GM18907 (cell line): ENCODE results near the gene RPRD2.
A peak's percentile ranks its signal among the peaks of the same experiment; 100 is the strongest.
"Not testable (repeated sequence)": the region's sequence is repeated elsewhere in the genome, so short reads cannot be mapped to it uniquely, and the experiment has no call there.

ENCODE experiments used
- ATAC-seq: cut with Tn5 transposase; IDR thresholded peaks from one replicate; pipeline ENCODE4 v1.9.1; 2021; ENCODE audit warnings: mild to moderate bottlenecking, moderate library complexity; ENCODE audit not compliant: unreplicated experiment

The RPRD2 gene

GRCh38 chr1:150363426-150364230, at the start of gene RPRD2:
TSS of gene RPRD2 (plus strand) at chr1:150364147. CDS start at chr1:150364715, 568 bp downstream.
- ATAC-seq = peak; percentile 74

GRCh38 chr1:150314691-150315090, 49.3 kb upstream of the RPRD2 start:
- not testable (repeated sequence) for ATAC-seq

GRCh38 chr1:150320667-150320978, 43.3 kb upstream of the RPRD2 start:
- no peak for ATAC-seq

GRCh38 chr1:150321826-150322166, 42.2 kb upstream of the RPRD2 start:
- ATAC-seq = no peak

GRCh38 chr1:150322310-150322709, 41.6 kb upstream of the RPRD2 start:
- ATAC-seq = no peak

- no peak for ATAC-seq
These were observed 31.2 kb upstream of the RPRD2 start for GRCh38 chr1:150332651-150333290.

GRCh38 chr1:150346316-150346715, 17.6 kb upstream of the RPRD2 start:
- ATAC-seq = no peak

GRCh38 chr1:150352866-150353265, 11.1 kb upstream of the RPRD2 start:
- ATAC-seq = no peak

- no peak for ATAC-seq
These were observed 1.1 kb upstream of the RPRD2 start for GRCh38 chr1:150362721-150363425.

GRCh38 chr1:150364231-150365003, 470 bp downstream of the RPRD2 start:
- ATAC-seq = peak; percentile 26

GRCh38 chr1:150365941-150366340, 2.0 kb downstream of the RPRD2 start:
- no peak for ATAC-seq

- ATAC-seq = no peak
These were observed 2.7 kb downstream of the RPRD2 start for GRCh38 chr1:150366416-150367296.

- ATAC-seq = no peak
These were observed 7.2 kb downstream of the RPRD2 start for GRCh38 chr1:150371110-150371509.

GRCh38 chr1:150372580-150372979, 8.6 kb downstream of the RPRD2 start:
- no peak for ATAC-seq

- no peak for ATAC-seq
These were observed 12.2 kb downstream of the RPRD2 start for GRCh38 chr1:150376110-150376509.

GRCh38 chr1:150383631-150384324, 19.8 kb downstream of the RPRD2 start:
- ATAC-seq = no peak

GRCh38 chr1:150385537-150386445, 21.8 kb downstream of the RPRD2 start:
- ATAC-seq = no peak

GRCh38 chr1:150386592-150386991, 22.6 kb downstream of the RPRD2 start:
- ATAC-seq = no peak

GRCh38 chr1:150387200-150387599, 23.3 kb downstream of the RPRD2 start:
- ATAC-seq = no peak
